Cardiac muscle cell (in vitro differentiated cells and primary cell): Measurements from ENCODE around the gene EVC2. TPM values are rescaled to one million over a fixed set of nuclear protein-coding genes. Genes with fewer than 3 reads are reported as not detected.
"Not testable (repeated sequence)": the region's sequence is repeated elsewhere in the genome, so short reads cannot be mapped to it uniquely, and the experiment has no call there.

Source experiments
- DNase-seq, 2 donors: peaks; one replicate each; pipeline versions ENCODE4 v3.0.0 to v3.0.0-alpha.2; 2010 to 2017; ENCODE audit warnings: low read depth in 1 of 2, low spot score in 1 of 2
- H3K27ac ChIP-seq: fragments of 200-600 bp; sonication (generic); 2 replicates; pipeline ENCODE4 v1.5.1; 2016
- H3K27me3 ChIP-seq: fragments of 200-600 bp; sonication (generic); 2 replicates; pipeline ENCODE4 v1.6.0; 2016; ENCODE audit warnings: control low read depth
- H3K36me3 ChIP-seq: fragments of 200-600 bp; sonication (generic); 2 replicates; pipeline ENCODE4 v1.5.1; 2016; ENCODE audit warnings: control low read depth
- H3K4me1 ChIP-seq: fragments of 200-600 bp; sonication (generic); 2 replicates; pipeline ENCODE4 v1.8.1; 2017; ENCODE audit warnings: low read depth, mild to moderate bottlenecking, mixed run types
- H3K4me3 ChIP-seq: fragments of 200-600 bp; sonication (generic); 2 replicates; pipeline ENCODE4 v1.5.1; 2016; ENCODE audit warnings: mild to moderate bottlenecking
- H3K9me3 ChIP-seq: fragments of 200-600 bp; sonication (generic); 2 replicates; pipeline ENCODE4 v1.5.1; 2017; ENCODE audit warnings: low read depth, mild to moderate bottlenecking, control low read depth
- CTCF ChIP-seq: IDR thresholded peaks from 2 replicates; pipeline ENCODE4 v1.5.1; 2012; ENCODE audit warnings: low read depth, mild to moderate bottlenecking, low read length
- polyA plus RNA-seq: library from polyadenylated mRNA; unstranded; fragments of >200 nt; fragmentation: Nextera tagmentation; extraction: Ambion mirVana; gene quantifications from 2 replicates; pipeline ENCODE4 v1.2.1, GENCODE V29; 2016
- total RNA-seq: library from RNA; depleted of rRNA; stranded (reverse); fragments of >200 nt; gene quantifications from 2 replicates; pipeline ENCODE4 v1.2.3, GENCODE V29; 2016

Gene EVC2
- total and polyA plus RNA-seq, 2 experiments from 2014 or later: 2.0 to 3.1 TPM

DNA sequence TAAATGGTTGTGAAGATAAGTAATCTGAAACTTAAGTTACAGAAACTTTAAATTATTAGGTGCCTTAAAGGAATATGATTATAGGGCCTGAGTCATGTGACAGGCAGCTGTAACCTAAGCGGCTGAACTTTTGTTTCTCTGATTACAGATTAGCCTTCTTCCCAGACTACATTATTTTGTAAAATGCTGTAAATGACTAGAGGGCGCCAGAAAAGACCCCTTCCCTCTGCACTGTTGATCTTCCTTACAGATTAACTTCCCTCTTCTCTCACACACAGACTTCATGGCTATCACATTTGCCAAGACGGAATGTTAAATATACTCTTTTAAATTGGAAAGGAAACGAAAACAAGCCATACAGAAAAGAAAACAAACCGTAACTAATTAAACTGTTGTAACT lies 96.6 kb downstream of the EVC2 start:
- TF ChIP-seq CTCF: no peak
- H3K36me3 ChIP-seq: no peaks in the 10 kb centered on the region
- no peaks in the 10 kb centered on the region for H3K27me3 ChIP-seq
- H3K27ac ChIP-seq: no peak overlapping the region
- H3K4me3 ChIP-seq: no peak overlapping the region
- H3K9me3 ChIP-seq: no peaks in the 10 kb centered on the region
- H3K4me1 ChIP-seq: peaks cover 4% of the 10 kb centered on the region
- DNase-seq: no peak

DNA sequence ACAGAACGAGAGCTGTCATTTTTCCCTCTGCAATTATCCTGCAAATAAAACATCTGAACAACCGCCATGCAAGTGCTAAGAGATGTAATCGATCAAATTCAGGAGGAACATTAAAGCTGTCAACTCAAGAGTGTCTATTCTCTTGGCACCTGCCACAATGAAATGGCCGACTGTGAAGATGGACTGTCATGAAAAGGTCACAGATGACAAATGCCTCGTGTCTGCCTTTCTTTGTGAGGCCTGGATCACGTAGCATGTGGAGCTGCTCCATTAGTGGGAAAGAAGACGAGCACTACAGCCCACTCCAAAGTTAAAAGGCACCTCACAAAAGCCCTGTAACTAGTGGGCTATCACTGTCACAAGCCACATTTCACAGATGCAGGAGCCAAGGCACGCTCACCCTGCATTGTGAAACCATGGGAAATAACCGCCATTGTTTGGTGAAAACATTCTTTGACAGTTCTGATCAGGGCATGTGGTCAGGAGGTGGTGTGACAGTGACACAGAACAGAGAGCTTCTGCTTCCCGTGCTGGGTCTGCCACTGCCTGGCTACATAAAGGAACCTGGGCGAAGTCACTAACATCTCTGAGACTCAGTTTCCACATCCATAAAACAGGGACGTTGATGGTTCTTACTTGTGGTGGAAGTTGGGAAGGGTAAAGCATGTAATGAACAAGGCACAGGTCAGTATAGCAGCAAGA lies 98.9 kb downstream of the EVC2 start:
- no peaks in the 10 kb centered on the region for H3K27me3 ChIP-seq
- no peaks in the 10 kb centered on the region for H3K9me3 ChIP-seq
- TF ChIP-seq CTCF: no peak
- no peak for DNase-seq
- no peaks in the 10 kb centered on the region for H3K36me3 ChIP-seq
- no peak overlapping the region for H3K27ac ChIP-seq
- H3K4me1 ChIP-seq: peaks cover 4% of the 10 kb centered on the region
- H3K4me3 ChIP-seq: no peak overlapping the region

- not testable (repeated sequence) for H3K27me3 ChIP-seq, H3K4me3 ChIP-seq, H3K36me3 ChIP-seq, DNase-seq, H3K4me1 ChIP-seq, H3K9me3 ChIP-seq, H3K27ac ChIP-seq
These were observed 114.5 kb downstream of the EVC2 start for GRCh38 chr4:5593828-5594227.

DNA sequence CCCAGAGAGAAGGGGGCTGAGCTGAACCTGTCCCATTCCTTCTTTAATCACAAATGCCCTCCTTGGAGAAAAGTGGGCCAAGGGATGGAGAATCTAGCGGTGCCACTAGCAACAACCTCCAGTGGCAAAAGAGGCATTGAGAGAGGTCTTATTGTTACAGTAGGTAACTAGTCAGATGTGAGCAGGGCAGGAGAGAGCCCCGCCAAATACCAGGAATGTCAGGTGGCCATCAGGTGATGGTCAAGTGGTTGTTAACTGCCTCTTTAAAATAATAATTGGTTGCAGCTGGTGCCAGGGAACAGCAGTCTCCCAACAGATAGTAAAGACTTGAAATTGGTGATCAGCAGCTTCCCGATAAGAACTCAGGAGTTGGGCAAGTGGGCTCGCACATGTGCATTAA lies 116.1 kb downstream of the EVC2 start:
- Histone ChIP-seq H3K27me3 (no peaks in the 10 kb centered on the region), H3K36me3 (no peaks in the 10 kb centered on the region), H3K9me3 (no peaks in the 10 kb centered on the region), H3K27ac (no peak overlapping the region), H3K4me1 (no peaks in the 10 kb centered on the region), H3K4me3 (no peak overlapping the region)
- TF ChIP-seq CTCF: no peak
- no peak for DNase-seq

DNA sequence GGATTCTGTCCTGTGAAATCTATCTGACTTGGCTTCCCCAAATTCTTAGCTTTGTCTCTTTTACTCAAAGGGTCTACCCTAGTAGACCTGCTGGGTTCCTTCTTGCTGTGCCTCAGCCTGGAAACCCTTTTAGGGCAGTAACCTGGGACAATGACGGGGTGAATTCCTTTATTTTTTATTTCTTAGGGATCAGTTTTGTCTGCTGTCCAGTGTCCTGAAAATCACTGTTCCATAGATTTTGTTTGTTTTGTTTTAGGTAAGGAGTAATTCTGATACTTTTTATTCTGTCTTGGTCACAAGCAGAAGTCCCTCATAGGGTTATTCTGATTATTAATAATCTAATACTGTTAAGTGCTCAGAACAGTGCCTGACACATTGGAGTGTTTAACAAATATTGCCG lies 118.9 kb downstream of the EVC2 start:
- no peaks in the 10 kb centered on the region for H3K36me3 ChIP-seq
- H3K9me3 ChIP-seq: no peaks in the 10 kb centered on the region
- DNase-seq: no peak
- no peak for TF ChIP-seq CTCF
- no peaks in the 10 kb centered on the region for H3K27me3 ChIP-seq
- no peaks in the 10 kb centered on the region for H3K4me1 ChIP-seq
- H3K27ac ChIP-seq: no peak overlapping the region
- no peak overlapping the region for H3K4me3 ChIP-seq

GRCh38 chr4:5588046-5588445 lies 120.3 kb downstream of the EVC2 start:
- no peaks in the 10 kb centered on the region for H3K4me1 ChIP-seq
- H3K27me3 ChIP-seq: no peaks in the 10 kb centered on the region
- H3K27ac ChIP-seq: no peak overlapping the region
- TF ChIP-seq CTCF: no peak
- no peaks in the 10 kb centered on the region for H3K9me3 ChIP-seq
- no peaks in the 10 kb centered on the region for H3K36me3 ChIP-seq
- no peak overlapping the region for H3K4me3 ChIP-seq
- no peak for DNase-seq
